ENCODE measurements around the gene FLAD1.
A peak's percentile ranks its signal among the peaks of the same experiment; 100 is the strongest.

Gene FLAD1

GRCh38 chr1:154999571-155000410 lies 16.6 kb downstream of the FLAD1 start:
- POLR2A ChIA-PET, result interaction anchor here (0.7 to 3.8 kb wide), 22 partner anchors 8 to 194 kb away, joined by 3 to 43 read pairs (median 5); partner anchors contain the start of genes ADAM15, EFNA3, FLAD1 and PBXIP1
- no peak for TF ChIP-seq FOXA1 (IDR thresholded peaks at IDR 0.05)
- TF ChIP-seq L3MBTL2 (conservative IDR thresholded peaks at IDR 0.05), result peak; percentile 96
- CTCF ChIA-PET, result interaction anchor here (0.8 to 7.8 kb wide), 19 partner anchors 9 to 63 kb away, joined by 3 to 45 read pairs (median 4); partner anchors contain the start of genes ADAM15, CKS1B, FLAD1 and PBXIP1
- DNase-seq (ENCODE audit: extremely low spot score), result no peak

GRCh38 chr1:155000411-155000725 lies 17.2 kb downstream of the FLAD1 start:
- TF ChIP-seq FOXA1 (IDR thresholded peaks at IDR 0.05) (no peak), L3MBTL2 (conservative IDR thresholded peaks at IDR 0.05) (no peak)
- no peak for DNase-seq (ENCODE audit: extremely low spot score)
- CTCF ChIA-PET, result interaction anchor here (0.8 to 7.8 kb wide), 9 partner anchors 12 to 61 kb away, joined by 3 to 45 read pairs (median 5); partner anchors contain the start of genes ADAM15, CKS1B and FLAD1
- POLR2A ChIA-PET, result interaction anchor here (0.8 to 3.8 kb wide), 16 partner anchors 8 to 81 kb away, joined by 3 to 43 read pairs (median 6); partner anchors contain the start of genes ADAM15, FLAD1, PBXIP1 and PMVK

- DNase-seq (ENCODE audit: extremely low spot score), result peak; percentile 85
- ChIA-PET POLR2A (interaction anchor here (0.6 to 3.8 kb wide), 14 partner anchors 11 to 64 kb away, joined by 3 to 43 read pairs (median 4); partner anchors contain the start of genes ADAM15, FLAD1, PBXIP1 and PMVK), CTCF (interaction anchor here (1.5 to 7.8 kb wide), 4 partner anchors 11 to 50 kb away, joined by 3 to 45 read pairs (median 5); partner anchors contain the start of gene ADAM15)
- TF ChIP-seq FOXM1 (IDR thresholded peaks at IDR 0.05; ENCODE audit: borderline replicate concordance) (peak; percentile 99), BHLHE40 (IDR thresholded peaks at IDR 0.05; ENCODE audit: borderline replicate concordance) (no peak), LEF1 (IDR thresholded peaks at IDR 0.05; ENCODE audit: borderline replicate concordance) (peak; percentile 86; the same call in 1 of the 2 replicates), PKNOX1 (IDR thresholded peaks at IDR 0.05) (peak; percentile 11; the same call in 1 of the 2 replicates), TARDBP (IDR thresholded peaks at IDR 0.05) (no peak), CTBP1 (IDR thresholded peaks at IDR 0.05; ENCODE audit: borderline replicate concordance) (peak; percentile 62), FOXA1 (IDR thresholded peaks at IDR 0.05) (no peak), HDGF (IDR thresholded peaks at IDR 0.05; ENCODE audit: borderline replicate concordance) (0 out of 2 replicates have a peak, but pooled peaks have one; percentile 46), ELF4 (IDR thresholded peaks at IDR 0.05) (no peak), SUZ12 (IDR thresholded peaks at IDR 0.05) (no peak), SP1 (IDR thresholded peaks at IDR 0.05) (no peak), NFRKB (IDR thresholded peaks at IDR 0.05) (no peak), L3MBTL2 (conservative IDR thresholded peaks at IDR 0.05) (peak; percentile 65), ZNF384 (IDR thresholded peaks at IDR 0.05) (no peak), FOXK2 (IDR thresholded peaks at IDR 0.05) (no peak), ARNT (IDR thresholded peaks at IDR 0.05) (peak; percentile 21; the same call in 1 of the 2 replicates)
Measured at GRCh38 chr1:155000726-155001424, 17.7 kb downstream of the FLAD1 start.

GRCh38 chr1:155001425-155001674 lies 18.2 kb downstream of the FLAD1 start:
- CTCF ChIA-PET, result no interaction called here
- POLR2A ChIA-PET, result interaction anchor here (0.6 to 3.8 kb wide), 10 partner anchors 14 to 64 kb away, joined by 3 to 43 read pairs (median 4); partner anchors contain the start of genes ADAM15, FLAD1, PBXIP1 and PMVK
- no peak for DNase-seq (ENCODE audit: extremely low spot score)
- TF ChIP-seq HDGF (IDR thresholded peaks at IDR 0.05; ENCODE audit: borderline replicate concordance) (no peak), NFRKB (IDR thresholded peaks at IDR 0.05) (no peak), ELF4 (IDR thresholded peaks at IDR 0.05) (no peak), CTBP1 (IDR thresholded peaks at IDR 0.05; ENCODE audit: borderline replicate concordance) (no peak), FOXK2 (IDR thresholded peaks at IDR 0.05) (no peak), FOXM1 (IDR thresholded peaks at IDR 0.05; ENCODE audit: borderline replicate concordance) (no peak), ARNT (IDR thresholded peaks at IDR 0.05) (no peak)

- peak; percentile 99 for DNase-seq (ENCODE audit: extremely low spot score)
- CTCF ChIA-PET, result interaction anchor here (0.5 to 1.0 kb wide), 2 partner anchors 9 to 16 kb away, joined by 3 to 4 read pairs; no protein-coding TSS in a partner anchor
- POLR2A ChIA-PET, result interaction anchor here (0.6 to 3.8 kb wide), 9 partner anchors 14 to 65 kb away, joined by 3 to 43 read pairs (median 4); partner anchors contain the start of genes ADAM15, FLAD1, PMVK and PYGO2
- TF ChIP-seq SUZ12 (IDR thresholded peaks at IDR 0.05) (no peak), ELF4 (IDR thresholded peaks at IDR 0.05) (no peak), FOXM1 (IDR thresholded peaks at IDR 0.05; ENCODE audit: borderline replicate concordance) (peak; percentile 73), TARDBP (IDR thresholded peaks at IDR 0.05) (peak; percentile 97; the same call in 1 of the 2 replicates), PKNOX1 (IDR thresholded peaks at IDR 0.05) (peak; percentile 98), LEF1 (IDR thresholded peaks at IDR 0.05; ENCODE audit: borderline replicate concordance) (0 out of 2 replicates have a peak, but pooled peaks have one; percentile 45)
Measured at GRCh38 chr1:155001675-155002463, 18.7 kb downstream of the FLAD1 start.

All from HEK293T (cell line).